DMS153 (cell line): Measurements from ENCODE around the gene LRTM2.

Source experiments
- DNase-seq: peaks from one replicate; lab custom pipeline; 2025; lab: John Stamatoyannopoulos, UW

Gene LRTM2

GRCh38 chr12:1797991-1798640 lies 22.2 kb upstream of the LRTM2 start:
- DNase-seq: no peak

- no peak for DNase-seq
These were observed 21.7 kb upstream of the LRTM2 start for GRCh38 chr12:1798641-1799020.

GRCh38 chr12:1799051-1799881 lies 21.1 kb upstream of the LRTM2 start:
- no peak for DNase-seq

- DNase-seq: no peak
These were observed 20.4 kb upstream of the LRTM2 start for GRCh38 chr12:1799882-1800400.

GRCh38 chr12:1800401-1801302 lies 19.7 kb upstream of the LRTM2 start:
- DNase-seq: no peak

- DNase-seq: no peak
These were observed 18.9 kb upstream of the LRTM2 start for GRCh38 chr12:1801303-1801975.

GRCh38 chr12:1803736-1804135 lies 16.6 kb upstream of the LRTM2 start:
- no peak for DNase-seq

- peak; percentile 73 for DNase-seq
These were observed 15.6 kb upstream of the LRTM2 start for GRCh38 chr12:1804545-1805332.

- no peak for DNase-seq
These were observed 14.8 kb upstream of the LRTM2 start for GRCh38 chr12:1805441-1806081.

GRCh38 chr12:1806301-1807086 lies 13.9 kb upstream of the LRTM2 start:
- no peak for DNase-seq

GRCh38 chr12:1807087-1807860 lies 13.1 kb upstream of the LRTM2 start:
- DNase-seq: no peak

GRCh38 chr12:1808036-1808797 lies 12.1 kb upstream of the LRTM2 start:
- DNase-seq: no peak

- no peak for DNase-seq
These were observed 11.4 kb upstream of the LRTM2 start for GRCh38 chr12:1808798-1809480.

GRCh38 chr12:1809591-1810190 lies 10.7 kb upstream of the LRTM2 start:
- no peak for DNase-seq

- DNase-seq: no peak
These were observed 10.0 kb upstream of the LRTM2 start for GRCh38 chr12:1810201-1810930.

- no peak for DNase-seq
These were observed 9.5 kb upstream of the LRTM2 start for GRCh38 chr12:1810931-1811280.
